SHP77 (cell line): Measurements from ENCODE around the gene CERT1.
A peak's percentile ranks its signal among the peaks of the same experiment; 100 is the strongest.
"Not testable (repeated sequence)": the region's sequence is repeated elsewhere in the genome, so short reads cannot be mapped to it uniquely, and the experiment has no call there.

Source experiments
- DNase-seq, 2 experiments: peaks; one replicate each; lab custom pipeline; 2025; lab: John Stamatoyannopoulos, UW

The CERT1 gene

DNA sequence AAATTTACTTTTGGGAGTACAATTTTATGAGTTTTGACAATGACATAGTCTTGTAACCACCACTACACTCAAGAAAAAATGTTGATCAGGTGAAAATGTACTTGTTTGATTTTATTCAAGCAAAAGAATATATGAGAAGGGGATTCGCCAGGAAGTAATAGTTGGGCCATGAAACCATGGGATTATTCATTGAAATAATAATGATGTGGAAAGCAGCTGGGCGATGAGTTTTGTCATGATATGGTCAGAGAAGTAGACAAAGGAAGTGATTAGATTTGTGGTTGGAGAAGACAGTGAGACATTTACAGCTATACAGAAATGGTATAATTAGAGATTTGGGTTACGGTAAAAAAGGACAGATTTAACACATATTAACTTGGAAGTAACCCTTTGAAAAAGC, 163.2 kb downstream of the CERT1 start:
- no peak for DNase-seq

DNA sequence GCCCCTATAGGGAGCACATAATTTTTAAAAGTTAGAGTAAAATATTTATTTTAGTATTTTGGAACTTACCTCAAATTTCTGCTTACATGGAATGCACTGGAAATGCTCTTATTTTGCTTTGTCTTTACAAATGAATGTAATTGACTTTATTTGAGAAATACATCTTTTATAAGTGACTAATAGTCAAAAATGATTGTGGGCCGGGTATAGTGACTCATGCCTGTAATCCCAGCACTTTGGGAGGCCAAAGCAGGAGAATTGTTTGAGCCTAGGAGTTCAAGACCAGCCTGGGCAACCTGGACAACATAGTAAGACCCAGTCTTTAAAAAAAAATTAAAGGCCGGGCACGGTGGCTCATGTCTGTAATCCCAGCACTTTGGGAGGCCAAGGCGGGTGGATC, 168.6 kb downstream of the CERT1 start:
- no peak for DNase-seq

DNA sequence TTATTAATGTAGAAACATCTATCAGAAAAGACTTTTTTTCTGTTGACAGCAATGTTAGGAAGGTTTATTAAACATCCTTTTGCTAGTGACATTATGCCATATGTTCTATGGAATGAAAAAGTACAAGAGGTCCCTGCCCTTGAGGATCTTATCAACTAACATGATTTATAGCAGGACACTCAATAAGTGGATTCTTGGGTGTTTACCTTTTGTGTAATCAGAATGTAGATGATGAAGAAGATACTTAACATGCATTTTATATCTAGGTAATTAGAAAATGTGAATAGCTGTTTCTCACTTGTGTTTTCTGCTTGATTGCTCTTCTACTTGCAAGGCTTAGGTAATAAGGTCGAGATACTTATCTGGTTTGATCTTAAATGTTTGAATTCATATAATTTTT, 169.5 kb downstream of the CERT1 start:
- DNase-seq = no peak

DNA sequence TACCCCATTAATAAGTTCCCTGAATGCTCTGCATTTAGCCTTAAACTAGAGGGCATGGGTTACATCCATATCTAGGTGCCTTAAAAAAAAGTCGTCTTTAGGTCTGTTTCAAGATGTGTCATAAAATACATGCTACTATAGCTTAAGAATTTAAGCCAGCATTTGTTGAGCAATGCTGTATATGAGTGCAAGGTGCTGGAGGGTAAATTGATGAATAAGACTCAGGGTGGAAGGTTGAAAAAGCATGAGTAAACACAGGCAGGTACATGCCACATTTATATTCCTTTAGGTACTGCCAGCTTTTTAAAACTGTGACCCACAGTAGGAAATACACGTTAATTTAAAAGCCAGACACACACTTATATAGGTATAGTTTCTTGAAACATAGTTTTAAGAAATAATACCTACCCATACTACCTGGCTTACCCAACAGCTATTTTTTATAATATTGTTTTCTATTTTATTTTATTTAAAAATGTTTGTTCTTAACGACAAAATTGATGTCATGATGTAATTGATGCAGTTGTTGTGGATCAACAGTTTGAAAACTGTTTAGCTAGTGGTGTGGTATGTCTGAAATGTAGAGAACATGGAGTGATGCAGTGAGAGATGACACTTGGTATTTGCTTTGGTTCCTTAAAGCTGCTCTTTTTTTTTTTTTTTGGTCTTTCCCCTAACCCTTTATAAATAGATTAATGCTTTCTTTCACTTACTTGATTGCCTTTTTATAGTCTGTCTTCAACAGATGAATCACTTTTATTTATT, 170.5 kb downstream of the CERT1 start:
- DNase-seq = no peak

DNA sequence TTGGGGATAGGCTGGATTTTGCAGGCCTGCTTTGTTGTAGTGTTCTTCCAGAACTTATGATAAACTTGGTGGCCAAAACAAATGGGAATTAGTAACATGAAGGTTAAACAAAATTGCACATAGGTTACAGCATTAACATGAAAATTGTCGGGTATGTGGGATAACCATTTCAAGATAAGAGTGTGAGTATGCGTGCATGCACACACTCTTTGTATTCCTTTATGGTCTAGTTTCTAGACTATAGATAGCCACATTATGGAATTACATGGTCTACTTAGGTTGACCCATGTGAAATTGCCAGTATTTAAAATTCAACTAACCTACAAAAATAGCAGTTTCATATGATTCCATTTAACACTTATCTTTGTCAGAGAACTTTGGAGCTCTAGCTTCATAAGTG, 173.0 kb downstream of the CERT1 start:
- DNase-seq = no peak

DNA sequence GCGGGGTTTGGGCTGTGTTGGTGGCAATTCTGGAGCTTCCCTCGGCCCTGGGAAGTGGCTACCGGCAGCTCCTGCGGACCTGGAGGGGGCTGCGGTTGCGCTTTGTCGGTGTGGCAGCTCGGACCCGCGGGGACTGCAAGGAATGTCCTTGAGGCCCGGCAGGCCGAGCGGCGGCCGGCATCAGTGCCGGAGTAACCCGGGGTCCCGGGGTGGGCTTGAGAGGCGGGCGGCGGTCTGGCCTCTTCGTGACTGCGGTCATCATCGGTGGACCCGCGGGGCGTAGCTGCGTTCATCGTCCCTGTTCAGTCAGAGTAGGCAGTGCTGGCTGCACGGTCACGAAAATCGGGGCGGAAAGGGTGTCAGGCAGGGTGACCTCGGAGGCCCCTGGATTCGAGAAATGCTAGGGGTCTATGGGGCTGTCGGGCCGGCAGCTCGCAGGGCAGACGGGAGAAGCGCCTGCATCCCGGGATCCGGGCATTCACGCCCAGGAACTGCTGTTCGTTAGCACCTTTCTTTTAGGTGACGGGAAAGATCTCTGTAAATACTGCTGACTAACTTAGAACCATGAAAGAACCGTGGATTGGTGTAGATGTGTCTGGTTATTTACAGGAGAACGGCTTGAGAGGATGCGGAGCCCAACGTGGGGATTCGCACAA, 173.9 kb downstream of the CERT1 start:
- no peak for DNase-seq

DNA sequence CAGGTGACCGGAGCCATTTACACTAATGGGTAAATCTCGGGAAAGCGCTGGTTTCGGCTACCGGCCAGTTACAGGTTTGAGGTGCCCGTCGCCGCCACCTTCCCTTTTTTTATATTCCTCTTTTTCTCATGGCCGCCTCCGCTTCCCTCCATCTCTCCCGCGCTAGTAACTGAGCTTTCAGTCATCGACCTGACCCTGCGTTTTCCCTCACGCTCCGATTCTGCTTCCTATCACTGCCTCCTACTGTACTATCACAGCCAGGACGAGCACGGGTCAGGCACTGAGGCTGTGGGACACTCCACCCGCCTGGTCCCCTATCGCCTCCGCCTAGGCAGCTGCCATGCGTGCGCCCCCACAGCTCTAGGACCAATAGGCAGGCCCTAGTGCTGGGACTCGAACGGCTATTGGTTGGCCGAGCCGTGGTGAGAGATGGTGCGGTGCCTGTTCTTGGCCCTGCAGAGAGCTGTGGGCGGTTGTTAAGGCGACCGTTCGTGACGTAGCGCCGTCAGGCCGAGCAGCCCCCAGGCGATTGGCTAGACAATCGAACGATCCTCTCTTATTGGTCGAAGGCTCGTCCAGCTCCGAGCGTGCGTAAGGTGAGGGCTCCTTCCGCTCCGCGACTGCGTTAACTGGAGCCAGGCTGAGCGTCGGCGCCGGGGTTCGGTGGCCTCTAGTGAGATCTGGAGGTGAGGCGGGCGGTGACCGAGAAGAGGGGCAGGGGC, 174.7 kb downstream of the CERT1 start, which contains the start of gene HMGCR:
HMGCR (plus strand) TSS at position 606 of the 722 bp plus-strand sequence. CDS start 5,386 bp downstream, outside the sequence.
- peak; percentile 99 for DNase-seq

DNA sequence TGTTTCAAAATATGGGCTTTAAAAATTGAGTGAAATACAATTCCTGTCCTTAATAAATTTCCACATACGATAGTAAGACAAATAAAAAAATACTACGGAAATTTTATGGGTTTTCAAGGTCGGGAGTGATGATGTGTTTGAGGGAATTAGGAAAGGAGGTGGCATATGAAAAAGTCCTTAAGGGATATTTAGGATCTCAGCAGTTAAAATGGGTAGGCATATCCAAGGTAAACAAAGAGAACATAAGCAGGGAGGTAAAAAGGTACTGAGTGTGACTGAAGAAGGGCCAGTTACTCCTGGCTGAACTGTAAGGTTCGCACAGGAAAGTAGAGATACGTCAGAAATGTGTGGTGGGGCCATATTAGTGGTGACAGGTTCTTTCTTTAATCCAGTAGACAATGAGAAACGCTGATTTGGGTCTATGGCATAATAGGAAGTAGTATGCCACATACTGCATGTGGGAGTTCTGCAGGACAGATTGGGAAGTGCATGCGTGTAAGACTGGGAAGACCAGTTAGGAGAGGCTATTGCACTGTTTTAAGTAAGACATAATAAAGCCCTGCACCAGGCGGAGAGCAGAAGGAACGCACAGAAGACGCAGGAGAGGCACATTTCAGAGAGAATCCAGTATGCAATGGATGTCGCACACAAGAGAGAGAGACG, 175.3 kb downstream of the CERT1 start:
- DNase-seq = peak; percentile 77 to 79

DNA sequence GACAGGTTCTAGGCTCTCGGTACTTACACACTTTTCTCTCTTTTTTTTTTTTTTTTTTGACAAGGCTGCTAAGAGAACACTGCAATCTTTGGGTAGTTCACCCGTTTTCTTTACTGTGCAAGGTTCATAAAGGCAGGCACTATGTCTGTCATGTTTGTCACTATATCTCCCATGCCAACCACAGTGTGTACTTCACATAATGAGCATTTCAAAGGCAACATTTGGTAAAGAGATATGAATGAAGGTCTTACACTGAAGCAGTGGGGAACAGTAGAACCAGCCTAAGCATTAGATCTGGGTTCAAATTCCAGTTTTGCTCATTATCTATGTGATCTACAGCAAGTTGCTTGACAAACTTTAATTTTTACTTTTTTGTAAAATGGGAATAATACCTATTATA, 175.9 kb downstream of the CERT1 start:
- DNase-seq = no peak

DNA sequence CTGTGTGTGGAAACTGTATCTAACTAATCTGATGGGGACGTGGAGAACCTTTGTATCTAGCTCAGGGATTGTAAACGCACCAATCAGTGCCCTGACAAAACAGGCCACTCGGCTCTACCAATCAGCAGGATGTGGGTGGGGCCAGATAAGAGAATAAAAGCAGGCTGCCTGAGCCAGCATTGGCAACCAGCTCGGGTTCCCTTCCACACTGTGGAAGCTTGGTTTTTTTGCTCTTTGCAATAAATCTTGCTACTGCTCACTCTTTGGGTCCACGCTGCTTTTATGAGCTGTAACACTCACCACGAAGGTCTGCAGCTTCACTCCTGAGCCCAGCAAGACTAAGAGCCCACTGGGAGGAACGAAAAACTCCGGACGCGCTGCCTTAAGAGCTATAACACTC, 177.0 kb downstream of the CERT1 start:
- DNase-seq = not testable (repeated sequence)

DNA sequence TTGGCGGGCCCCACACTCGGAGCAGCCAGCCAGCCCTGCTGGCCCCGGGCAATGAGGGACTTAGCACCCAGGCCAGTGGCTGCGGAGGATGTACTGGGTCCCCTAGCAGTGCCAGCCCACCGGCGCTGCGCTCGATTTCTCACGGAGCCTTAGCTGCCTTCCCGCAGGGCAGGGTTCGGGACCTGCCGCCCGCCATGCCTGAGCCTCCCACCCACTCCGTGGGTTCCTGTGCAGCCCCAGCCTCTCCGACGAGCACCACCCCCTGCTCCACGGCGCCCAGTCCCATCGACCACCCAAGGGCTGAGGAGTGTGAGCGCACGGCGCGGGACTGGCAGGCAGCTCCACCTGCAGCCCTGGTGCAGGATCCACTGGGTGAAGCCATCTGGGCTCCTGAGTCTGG, 177.7 kb downstream of the CERT1 start:
- not testable (repeated sequence) for DNase-seq

DNA sequence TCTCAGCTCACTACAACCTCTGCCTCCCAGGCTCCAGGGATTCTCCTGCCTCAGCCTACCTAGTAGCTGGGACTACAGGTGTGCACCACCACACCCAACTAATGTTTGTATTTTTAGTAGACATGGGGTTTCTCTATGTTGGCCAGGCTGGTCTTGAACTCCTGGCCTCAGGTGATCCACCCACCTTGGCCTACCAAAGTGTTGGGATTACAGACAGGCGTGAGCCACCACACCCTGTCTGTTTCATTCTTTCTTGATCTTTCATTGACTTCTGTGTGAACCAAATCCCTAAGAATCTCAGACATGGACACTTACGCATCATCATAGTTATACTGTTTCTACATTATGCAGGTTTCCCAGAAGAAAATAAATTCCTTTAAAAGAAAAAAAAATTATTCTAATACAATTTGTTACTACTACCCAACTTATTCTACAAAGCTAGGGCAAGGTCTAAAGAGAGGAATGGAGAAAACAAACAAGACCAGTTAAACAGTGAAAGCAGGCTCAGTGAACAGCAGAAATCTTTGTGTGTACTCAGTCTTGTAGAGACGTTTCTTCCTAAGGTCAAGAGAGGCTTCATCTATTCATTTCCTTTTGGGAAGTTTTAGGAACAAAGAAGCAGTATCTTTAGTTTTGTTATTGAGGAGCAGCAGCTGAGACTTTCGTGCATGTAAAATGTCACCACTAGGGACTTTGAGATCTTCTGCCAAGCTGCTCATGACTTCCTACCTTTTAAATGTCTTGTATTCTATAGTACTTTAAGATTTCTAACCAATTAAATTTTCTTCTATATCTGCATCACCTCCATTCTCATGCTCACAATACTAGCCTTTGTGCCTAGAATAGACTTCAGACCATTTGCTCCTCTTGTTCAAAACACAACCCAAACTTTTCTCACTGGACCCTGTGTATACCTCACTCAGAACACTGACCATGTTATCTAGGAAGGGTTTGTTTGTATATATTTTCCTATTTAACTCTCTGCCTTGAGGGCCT, 180.0 kb downstream of the CERT1 start:
- DNase-seq = no peak

DNA sequence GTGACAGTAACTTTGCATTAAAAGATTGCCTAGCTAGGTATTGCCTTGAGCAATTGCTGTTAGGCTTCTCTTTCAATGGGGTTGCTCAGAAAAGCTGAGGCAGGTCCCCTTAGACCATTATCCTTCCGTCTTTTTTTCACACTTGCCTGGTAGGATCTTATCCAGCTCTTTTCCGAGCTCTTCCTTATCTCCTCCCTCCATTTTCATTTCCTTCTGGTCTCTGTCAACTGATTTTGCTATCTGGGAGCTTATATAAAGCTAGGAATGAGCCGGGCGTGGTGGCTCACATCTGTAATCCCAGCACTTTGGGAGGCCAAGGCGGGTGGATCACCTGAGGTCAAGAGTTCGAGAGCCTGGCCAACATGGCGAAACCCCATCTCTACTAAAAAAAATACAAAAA, 181.0 kb downstream of the CERT1 start:
- DNase-seq = no peak
